HepG2 (cell line): ENCODE data around the gene SMARCD1. TPM values are rescaled to one million over a fixed set of nuclear protein-coding genes. Genes with fewer than 3 reads are reported as not detected.

Experiments
- CAMTA2 ChIP-seq: sonication (generic); formaldehyde crosslinking; IDR thresholded peaks from 2 replicates; pipeline ENCODE4 v1.4.0; 2020; ENCODE audit warnings: mild to moderate bottlenecking, missing genetic modification reagents, borderline replicate concordance
- CSRNP1 ChIP-seq: sonication (generic); formaldehyde crosslinking; IDR thresholded peaks from 2 replicates; pipeline ENCODE4 v1.8.1; 2023; ENCODE audit warnings: mild to moderate bottlenecking, missing genetic modification reagents
- GLMP ChIP-seq: sonication (generic); formaldehyde crosslinking; IDR thresholded peaks from 2 replicates; pipeline ENCODE4 v1.9.0; 2021; ENCODE audit warnings: missing genetic modification reagents, mild to moderate bottlenecking, borderline replicate concordance
- HHEX ChIP-seq: IDR thresholded peaks from 2 replicates; pipeline ENCODE4 v1.6.1; 2016; ENCODE audit warnings: control low read depth
- HNF1A ChIP-seq, 2 experiments: sonication (generic) in 1 of 2; formaldehyde crosslinking in 1 of 2; IDR thresholded peaks; 2 replicates each; pipeline versions ENCODE4 v1.4.0 to v1.6.1; 2016 to 2020; ENCODE audit warnings: borderline replicate concordance in 1 of 2, low read depth in 1 of 2, mild to moderate bottlenecking in 1 of 2, missing genetic modification reagents in 1 of 2
- NFIB ChIP-seq: sonication (generic); formaldehyde crosslinking; IDR thresholded peaks from 2 replicates; pipeline ENCODE4 v1.9.0; 2021; ENCODE audit warnings: missing genetic modification reagents, mild to moderate bottlenecking, borderline replicate concordance
- NFRKB ChIP-seq: fragments of 450-650 bp; IDR thresholded peaks from 2 replicates; pipeline ENCODE4 v1.6.1; 2017
- RCOR2 ChIP-seq: IDR thresholded peaks from 2 replicates; pipeline ENCODE4 v1.6.1; 2016; ENCODE audit warnings: missing biosample characterization, missing genetic modification reagents
- RFXAP ChIP-seq: sonication (generic); formaldehyde crosslinking; IDR thresholded peaks from 2 replicates; pipeline ENCODE4 v1.4.0; 2020; ENCODE audit warnings: missing genetic modification reagents, borderline replicate concordance
- SALL2 ChIP-seq: sonication (generic); formaldehyde crosslinking; IDR thresholded peaks from 2 replicates; pipeline ENCODE4 v1.8.1; 2023; ENCODE audit warnings: mild to moderate bottlenecking, missing genetic modification reagents, inconsistent platforms
- SUZ12 ChIP-seq: fragments of 150-350 bp; IDR thresholded peaks from 2 replicates; pipeline ENCODE4 v1.6.1; 2014; ENCODE audit warnings: low read depth, low read length
- UBTF ChIP-seq: sonication (generic); formaldehyde crosslinking; IDR thresholded peaks from 2 replicates; pipeline ENCODE4 v1.4.0; 2020; ENCODE audit warnings: mild to moderate bottlenecking, missing genetic modification reagents
- ZBTB38 ChIP-seq: sonication (generic); formaldehyde crosslinking; IDR thresholded peaks from 2 replicates; pipeline ENCODE4 v1.5.1; 2020; ENCODE audit warnings: mild to moderate bottlenecking, missing genetic modification reagents
- ZBTB7B ChIP-seq: sonication (generic); formaldehyde crosslinking; IDR thresholded peaks from 2 replicates; pipeline ENCODE4 v1.4.0; 2020; ENCODE audit warnings: missing genetic modification reagents
- ZNF124 ChIP-seq: sonication (generic); formaldehyde crosslinking; IDR thresholded peaks from 2 replicates; pipeline ENCODE4 v1.4.0; 2020; ENCODE audit warnings: missing genetic modification reagents
- ZNF207 ChIP-seq: fragments of 450-650 bp; IDR thresholded peaks from 2 replicates; pipeline ENCODE4 v1.6.1; 2016; ENCODE audit warnings: antibody characterized with exemption, borderline replicate concordance
- ZNF224 ChIP-seq: sonication (generic); formaldehyde crosslinking; IDR thresholded peaks from 2 replicates; pipeline ENCODE4 v1.5.0; 2020; ENCODE audit warnings: mild to moderate bottlenecking, missing genetic modification reagents
- ZNF264 ChIP-seq: sonication (generic); formaldehyde crosslinking; IDR thresholded peaks from 2 replicates; pipeline ENCODE4 v1.4.0; 2020; ENCODE audit warnings: missing genetic modification reagents
- ZNF546 ChIP-seq: sonication (generic); formaldehyde crosslinking; conservative IDR thresholded peaks from 2 replicates; pipeline ENCODE4 v1.8.1; 2023; ENCODE audit warnings: mild to moderate bottlenecking, missing genetic modification reagents
- ZNF790 ChIP-seq: sonication (generic); formaldehyde crosslinking; IDR thresholded peaks from 2 replicates; pipeline ENCODE4 v1.8.0; 2022; ENCODE audit warnings: missing genetic modification reagents, mild to moderate bottlenecking, borderline replicate concordance
- ZNF792 ChIP-seq: IDR thresholded peaks from 2 replicates; pipeline ENCODE4 v1.6.1; 2016
- ZNF841 ChIP-seq: sonication (generic); formaldehyde crosslinking; IDR thresholded peaks from 2 replicates; pipeline ENCODE4 v1.8.1; 2023; ENCODE audit warnings: missing genetic modification reagents, borderline replicate concordance
- ZSCAN20 ChIP-seq: sonication (generic); formaldehyde crosslinking; IDR thresholded peaks from 2 replicates; pipeline ENCODE4 v1.4.0; 2020; ENCODE audit warnings: missing genetic modification reagents, mild to moderate bottlenecking, borderline replicate concordance
- polyA plus RNA-seq, 8 experiments: library from polyadenylated mRNA; depleted of rRNA in 3 of 8; stranded (reverse) in 7 of 8; unstranded in 1 of 8; fragments of >200 nt; fragmentation: Illumina TruSeq in 4 of 8; extraction: Trizol in 4 of 8; gene quantifications; 2 replicates each; pipeline versions ENCODE4 v1.2.1 to v1.2.3, GENCODE V29; 2011 to 2016; ENCODE audit warnings: low read depth in 4 of 8, missing spikeins in 1 of 8, mixed read lengths in 1 of 8; ENCODE audit not compliant: insufficient read depth in 1 of 8
- total RNA-seq, 5 experiments: library from RNA; depleted of rRNA; stranded (reverse); fragments of >200 nt; fragmentation: Illumina TruSeq; extraction: Trizol; gene quantifications; 2 replicates each; pipeline ENCODE4 v1.2.3, GENCODE V29; 2016; ENCODE audit warnings: low read depth in 1 of 5

The SMARCD1 gene
- total and polyA plus RNA-seq, 2 of the 13 experiments (the other 11 are each of a cell fraction or from before 2014, with no cell fraction given): 51.7 to 54.6 TPM

- no peak for TF ChIP-seq UBTF (CRISPR knock-in tag)
- no peak for TF ChIP-seq ZNF264
- TF ChIP-seq NFRKB: no peak
- no peak for TF ChIP-seq ZBTB7B
- TF ChIP-seq SUZ12: no peak
- TF ChIP-seq ZNF841 (CRISPR knock-in tag): no peak
- no peak for TF ChIP-seq RFXAP
- TF ChIP-seq ZNF792 (CRISPR knock-in tag): no peak
- no peak for TF ChIP-seq ZNF546
- no peak for TF ChIP-seq ZNF124 (CRISPR knock-in tag)
- TF ChIP-seq HNF1A (IDR thresholded peaks at IDR 0.05; ENCODE audit: low read depth): no peak
- TF ChIP-seq HNF1A (CRISPR knock-in tag; IDR thresholded peaks at IDR 0.05; ENCODE audit: borderline replicate concordance): no peak
- TF ChIP-seq ZNF207: no peak
- no peak for TF ChIP-seq NFIB (CRISPR knock-in tag)
- TF ChIP-seq CAMTA2: no peak
- no peak for TF ChIP-seq RCOR2
- TF ChIP-seq ZNF790 (CRISPR knock-in tag): no peak
- no peak for TF ChIP-seq ZNF224 (CRISPR knock-in tag)
- TF ChIP-seq CSRNP1: no peak
- 0 out of 2 replicates have a peak, but pooled peaks have one; percentile 42 for TF ChIP-seq SALL2 (CRISPR knock-in tag)
- no peak for TF ChIP-seq GLMP (CRISPR knock-in tag)
- TF ChIP-seq ZBTB38 (CRISPR knock-in tag): no peak
- TF ChIP-seq ZSCAN20 (CRISPR knock-in tag): no peak
- no peak for TF ChIP-seq HHEX (CRISPR knock-in tag)
Measured at GRCh38 chr12:50103767-50104321, 18.7 kb downstream of the SMARCD1 start, which contains the start of gene GPD1 (continued).
